ENCODE data around the gene PHAF1. TPM values are rescaled to one million over a fixed set of nuclear protein-coding genes. Genes with fewer than 3 reads are reported as not detected.

PHAF1 gene
- total and polyA plus RNA-seq, 2 of the 13 experiments (the other 11 are each of a cell fraction or from before 2014, with no cell fraction given), result 48.3 to 174 TPM

DNA sequence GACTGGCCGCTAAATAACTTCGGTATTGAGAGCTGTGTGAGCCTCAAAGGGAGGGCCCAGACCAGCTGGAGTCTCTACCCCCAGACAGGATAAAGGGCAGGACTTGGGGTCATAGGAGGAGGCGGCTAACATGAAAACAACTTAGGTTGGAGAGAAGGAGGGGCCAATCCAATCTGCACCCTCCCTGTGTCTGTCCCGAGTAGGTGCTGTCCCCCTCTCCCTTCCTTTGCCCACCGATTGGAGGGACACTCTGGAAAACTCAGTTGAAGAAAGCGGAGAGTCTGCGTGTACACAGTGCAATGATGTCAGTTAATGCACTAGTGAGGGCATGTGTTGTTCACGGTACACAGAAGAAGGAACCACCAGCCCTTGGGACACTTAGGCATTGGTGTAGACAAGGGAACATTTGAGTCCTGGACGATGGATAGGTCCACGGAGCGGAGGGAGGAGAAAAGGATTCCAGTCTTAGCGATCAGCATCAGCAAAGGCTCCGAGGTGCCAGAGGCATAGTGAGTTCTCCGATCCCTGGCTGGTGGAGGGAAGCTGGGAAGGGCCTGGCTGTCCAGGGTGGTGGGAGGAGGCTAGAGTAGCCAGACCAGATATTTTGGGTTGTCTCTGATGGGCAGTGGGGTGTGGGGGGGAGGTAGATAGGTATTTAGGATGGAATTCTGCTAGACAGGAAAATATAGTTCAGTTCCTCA, 61.4 kb downstream of the PHAF1 start (continued):
- TF ChIP-seq NR2C2 (CRISPR knock-in tag; IDR thresholded peaks at IDR 0.05; ENCODE audit: borderline replicate concordance), result no peak
- TF ChIP-seq, protein P1, sequence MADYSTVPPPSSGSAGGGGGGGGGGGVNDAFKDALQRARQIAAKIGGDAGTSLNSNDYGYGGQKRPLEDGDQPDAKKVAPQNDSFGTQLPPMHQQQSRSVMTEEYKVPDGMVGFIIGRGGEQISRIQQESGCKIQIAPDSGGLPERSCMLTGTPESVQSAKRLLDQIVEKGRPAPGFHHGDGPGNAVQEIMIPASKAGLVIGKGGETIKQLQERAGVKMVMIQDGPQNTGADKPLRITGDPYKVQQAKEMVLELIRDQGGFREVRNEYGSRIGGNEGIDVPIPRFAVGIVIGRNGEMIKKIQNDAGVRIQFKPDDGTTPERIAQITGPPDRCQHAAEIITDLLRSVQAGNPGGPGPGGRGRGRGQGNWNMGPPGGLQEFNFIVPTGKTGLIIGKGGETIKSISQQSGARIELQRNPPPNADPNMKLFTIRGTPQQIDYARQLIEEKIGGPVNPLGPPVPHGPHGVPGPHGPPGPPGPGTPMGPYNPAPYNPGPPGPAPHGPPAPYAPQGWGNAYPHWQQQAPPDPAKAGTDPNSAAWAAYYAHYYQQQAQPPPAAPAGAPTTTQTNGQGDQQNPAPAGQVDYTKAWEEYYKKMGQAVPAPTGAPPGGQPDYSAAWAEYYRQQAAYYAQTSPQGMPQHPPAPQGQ (CRISPR knock-in tag; IDR thresholded peaks at IDR 0.05; ENCODE audit: borderline replicate concordance), result no peak
- TF ChIP-seq, protein P2, sequence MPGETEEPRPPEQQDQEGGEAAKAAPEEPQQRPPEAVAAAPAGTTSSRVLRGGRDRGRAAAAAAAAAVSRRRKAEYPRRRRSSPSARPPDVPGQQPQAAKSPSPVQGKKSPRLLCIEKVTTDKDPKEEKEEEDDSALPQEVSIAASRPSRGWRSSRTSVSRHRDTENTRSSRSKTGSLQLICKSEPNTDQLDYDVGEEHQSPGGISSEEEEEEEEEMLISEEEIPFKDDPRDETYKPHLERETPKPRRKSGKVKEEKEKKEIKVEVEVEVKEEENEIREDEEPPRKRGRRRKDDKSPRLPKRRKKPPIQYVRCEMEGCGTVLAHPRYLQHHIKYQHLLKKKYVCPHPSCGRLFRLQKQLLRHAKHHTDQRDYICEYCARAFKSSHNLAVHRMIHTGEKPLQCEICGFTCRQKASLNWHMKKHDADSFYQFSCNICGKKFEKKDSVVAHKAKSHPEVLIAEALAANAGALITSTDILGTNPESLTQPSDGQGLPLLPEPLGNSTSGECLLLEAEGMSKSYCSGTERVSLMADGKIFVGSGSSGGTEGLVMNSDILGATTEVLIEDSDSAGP (CRISPR knock-in tag; IDR thresholded peaks at IDR 0.05; ENCODE audit: borderline replicate concordance), result peak; percentile 46; the same call in 1 of the 2 replicates
- TF ChIP-seq NKX3-1 (CRISPR knock-in tag; IDR thresholded peaks at IDR 0.05), result no peak
- no peak for TF ChIP-seq ZFP36L1 (CRISPR knock-in tag; IDR thresholded peaks at IDR 0.05)
- TF ChIP-seq TRIM24 (CRISPR knock-in tag; IDR thresholded peaks at IDR 0.05), result no peak
- TF ChIP-seq PAF1 (CRISPR knock-in tag; IDR thresholded peaks at IDR 0.05), result no peak
- TF ChIP-seq RBM22 (optimal IDR thresholded peaks at IDR 0.05; ENCODE audit: low read length), result no peak
- TF ChIP-seq, protein P3, sequence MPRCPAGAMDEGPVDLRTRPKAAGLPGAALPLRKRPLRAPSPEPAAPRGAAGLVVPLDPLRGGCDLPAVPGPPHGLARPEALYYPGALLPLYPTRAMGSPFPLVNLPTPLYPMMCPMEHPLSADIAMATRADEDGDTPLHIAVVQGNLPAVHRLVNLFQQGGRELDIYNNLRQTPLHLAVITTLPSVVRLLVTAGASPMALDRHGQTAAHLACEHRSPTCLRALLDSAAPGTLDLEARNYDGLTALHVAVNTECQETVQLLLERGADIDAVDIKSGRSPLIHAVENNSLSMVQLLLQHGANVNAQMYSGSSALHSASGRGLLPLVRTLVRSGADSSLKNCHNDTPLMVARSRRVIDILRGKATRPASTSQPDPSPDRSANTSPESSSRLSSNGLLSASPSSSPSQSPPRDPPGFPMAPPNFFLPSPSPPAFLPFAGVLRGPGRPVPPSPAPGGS (CRISPR knock-in tag; IDR thresholded peaks at IDR 0.05), result no peak
- TF ChIP-seq ZNF564 (CRISPR knock-in tag; IDR thresholded peaks at IDR 0.05), result no peak
- 0 out of 2 replicates have a peak, but pooled peaks have one; percentile 0 for TF ChIP-seq NAIF1 (CRISPR knock-in tag; IDR thresholded peaks at IDR 0.05; ENCODE audit: borderline replicate concordance)
- no peak for TF ChIP-seq YEATS4 (CRISPR knock-in tag; IDR thresholded peaks at IDR 0.05; ENCODE audit: borderline replicate concordance)
- no peak for TF ChIP-seq TEAD2 (CRISPR knock-in tag; IDR thresholded peaks at IDR 0.05)
- no peak for TF ChIP-seq NCOA2 (CRISPR knock-in tag; IDR thresholded peaks at IDR 0.05)
- TF ChIP-seq CC2D1A (CRISPR knock-in tag; IDR thresholded peaks at IDR 0.05), result no peak; the same call in 1 of the 2 replicates
- no peak for TF ChIP-seq SYNCRIP (IDR thresholded peaks at IDR 0.05; ENCODE audit: insufficient read depth, low read depth, low read length)
- TF ChIP-seq, protein P4, sequence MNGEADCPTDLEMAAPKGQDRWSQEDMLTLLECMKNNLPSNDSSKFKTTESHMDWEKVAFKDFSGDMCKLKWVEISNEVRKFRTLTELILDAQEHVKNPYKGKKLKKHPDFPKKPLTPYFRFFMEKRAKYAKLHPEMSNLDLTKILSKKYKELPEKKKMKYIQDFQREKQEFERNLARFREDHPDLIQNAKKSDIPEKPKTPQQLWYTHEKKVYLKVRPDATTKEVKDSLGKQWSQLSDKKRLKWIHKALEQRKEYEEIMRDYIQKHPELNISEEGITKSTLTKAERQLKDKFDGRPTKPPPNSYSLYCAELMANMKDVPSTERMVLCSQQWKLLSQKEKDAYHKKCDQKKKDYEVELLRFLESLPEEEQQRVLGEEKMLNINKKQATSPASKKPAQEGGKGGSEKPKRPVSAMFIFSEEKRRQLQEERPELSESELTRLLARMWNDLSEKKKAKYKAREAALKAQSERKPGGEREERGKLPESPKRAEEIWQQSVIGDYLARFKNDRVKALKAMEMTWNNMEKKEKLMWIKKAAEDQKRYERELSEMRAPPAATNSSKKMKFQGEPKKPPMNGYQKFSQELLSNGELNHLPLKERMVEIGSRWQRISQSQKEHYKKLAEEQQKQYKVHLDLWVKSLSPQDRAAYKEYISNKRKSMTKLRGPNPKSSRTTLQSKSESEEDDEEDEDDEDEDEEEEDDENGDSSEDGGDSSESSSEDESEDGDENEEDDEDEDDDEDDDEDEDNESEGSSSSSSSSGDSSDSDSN (CRISPR knock-in tag; IDR thresholded peaks at IDR 0.05), result no peak; the same call in 1 of the 2 replicates
- TF ChIP-seq, protein P5, sequence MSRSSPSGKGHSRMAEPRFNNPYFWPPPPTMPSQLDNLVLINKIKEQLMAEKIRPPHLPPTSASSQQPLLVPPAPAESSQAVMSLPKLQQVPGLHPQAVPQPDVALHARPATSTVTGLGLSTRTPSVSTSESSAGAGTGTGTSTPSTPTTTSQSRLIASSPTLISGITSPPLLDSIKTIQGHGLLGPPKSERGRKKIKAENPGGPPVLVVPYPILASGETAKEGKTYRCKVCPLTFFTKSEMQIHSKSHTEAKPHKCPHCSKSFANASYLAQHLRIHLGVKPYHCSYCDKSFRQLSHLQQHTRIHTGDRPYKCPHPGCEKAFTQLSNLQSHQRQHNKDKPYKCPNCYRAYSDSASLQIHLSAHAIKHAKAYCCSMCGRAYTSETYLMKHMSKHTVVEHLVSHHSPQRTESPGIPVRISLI (CRISPR knock-in tag; IDR thresholded peaks at IDR 0.05; ENCODE audit: borderline replicate concordance), result peak; percentile 54; the same call in 1 of the 2 replicates
- no peak for TF ChIP-seq IRX3 (CRISPR knock-in tag; IDR thresholded peaks at IDR 0.05; ENCODE audit: borderline replicate concordance, low read depth)
- no peak for TF ChIP-seq ZNF329 (CRISPR knock-in tag; IDR thresholded peaks at IDR 0.05; ENCODE audit: low read depth)

Measured in HepG2 (cell line).